CD4-positive, alpha-beta T cell (primary cell): ENCODE measurements around the gene EGFLAM. TPM values are rescaled to one million over a fixed set of nuclear protein-coding genes. Genes with fewer than 3 reads are reported as not detected.

ENCODE experiments used
- ATAC-seq: fragments of 200-7000 bp; cut with Tn5 transposase; one replicate; pipeline ENCODE4 v1.10.0; 2022; ENCODE audit warnings: mild to moderate bottlenecking; ENCODE audit not compliant: poor library complexity
- CTCF ChIA-PET: fragments of 350-600 bp; sonication (Branson Sonifier 250); formaldehyde crosslinking; loops from one replicate; lab custom pipeline; 2021; ENCODE audit warnings: antibody characterized with exemption, inconsistent platforms; lab: Charles Lee
- POLR2A ChIA-PET: fragments of 350-600 bp; sonication (Branson Sonifier 250); formaldehyde crosslinking; loops from one replicate; lab custom pipeline; 2021; ENCODE audit warnings: antibody characterized with exemption, inconsistent platforms; lab: Charles Lee
- DNase-seq, 14 experiments: peaks; one replicate each; pipeline ENCODE4 v3.0.0-alpha.2; 2013 to 2020; ENCODE audit warnings: mixed read lengths in 2 of 14
- H3K27ac ChIP-seq, 2 donors: one replicate each; pipeline versions ENCODE4 v1.5.1 to v1.7.0; 2013; ENCODE audit warnings: low read length in 2 of 2, low read depth in 1 of 2, mild to moderate bottlenecking in 1 of 2
- H3K27me3 ChIP-seq, 2 experiments: 1 replicate in 1 of 2; 2 replicates in 1 of 2; pipeline versions ENCODE4 v1.6.1 to v1.7.0; 2013; ENCODE audit warnings: low read length in 2 of 2, control low read depth in 1 of 2, mild to moderate bottlenecking in 1 of 2, moderate library complexity in 1 of 2; ENCODE audit not compliant: insufficient read depth in 2 of 2, control insufficient read depth in 1 of 2
- H3K36me3 ChIP-seq: one replicate; pipeline ENCODE4 v1.6.1; 2013; ENCODE audit warnings: low read length, control low read depth; ENCODE audit not compliant: insufficient read depth
- H3K4me1 ChIP-seq: one replicate; pipeline ENCODE4 v1.6.1; 2013; ENCODE audit warnings: low read length, control low read depth; ENCODE audit not compliant: insufficient read depth
- H3K4me3 ChIP-seq: one replicate; pipeline ENCODE4 v1.5.1; 2013; ENCODE audit warnings: mild to moderate bottlenecking, low read length, moderate library complexity
- H3K9me3 ChIP-seq, 2 experiments: 1 replicate in 1 of 2; 2 replicates in 1 of 2; pipeline versions ENCODE4 v1.6.1 to v1.7.0; 2013; ENCODE audit warnings: low read length in 2 of 2, mild to moderate bottlenecking in 2 of 2, control low read depth in 1 of 2, moderate library complexity in 1 of 2; ENCODE audit not compliant: control insufficient read depth in 1 of 2, insufficient read depth in 1 of 2
- H3K27ac Mint-ChIP-seq: one replicate; pipeline ENCODE4 v1.8.0; 2020; ENCODE audit warnings: mixed read lengths
- H3K27me3 Mint-ChIP-seq: one replicate; pipeline ENCODE4 v1.8.0; 2021; ENCODE audit warnings: mixed read lengths
- H3K36me3 Mint-ChIP-seq: one replicate; pipeline ENCODE4 v1.8.0; 2021; ENCODE audit warnings: low read depth, mixed read lengths
- H3K4me1 Mint-ChIP-seq: one replicate; pipeline ENCODE4 v1.8.0; 2021; ENCODE audit warnings: low read depth, mixed read lengths
- H3K4me3 Mint-ChIP-seq: one replicate; pipeline ENCODE4 v1.8.0; 2020; ENCODE audit warnings: mild to moderate bottlenecking, mixed read lengths
- H3K9me3 Mint-ChIP-seq: one replicate; pipeline ENCODE4 v1.8.0; 2020; ENCODE audit warnings: mixed read lengths
- CTCF ChIP-seq: fragments of 200-600 bp; IDR thresholded peaks from one replicate; pipeline ENCODE4 v1.8.0; 2022; ENCODE audit warnings: antibody characterized with exemption, mild to moderate bottlenecking
- intact Hi-C, 2 experiments: fragments of 100-400 bp; cut with DNase I in 1 of 2; cut with micrococcal nuclease in 1 of 2; formaldehyde crosslinking; loops; one replicate each; pipeline versions ENCODE4 v1.15.1 to v1.9.0; 2023 to 2025; cut with DNase I, micrococcal nuclease
- total RNA-seq, 174 experiments: library from RNA in 2 of 174; stranded (reverse) in 2 of 174; gene quantifications; one replicate each; pipeline ENCODE4 v1.2.3 and lab custom pipeline; 2021 to 2026

EGFLAM gene
- total RNA-seq, 2 experiments from 2014 or later = not detected

- Mint-ChIP-seq H3K4me1 (no peaks in the 10 kb centered on the region), H3K4me3 (no peak overlapping the region), H3K36me3 (no peaks in the 10 kb centered on the region), H3K27ac (no peak overlapping the region), H3K27me3 (peaks cover 10% of the 10 kb centered on the region), H3K9me3 (peaks cover 3% of the 10 kb centered on the region)
- no peak for ATAC-seq
- no peak for TF ChIP-seq CTCF
- H3K27me3 ChIP-seq = peaks cover 0 to 4% of the 10 kb centered on the region in 2 experiments
- ChIA-PET CTCF (no interaction called here), POLR2A (no interaction called here)
- no peaks in the 10 kb centered on the region for H3K36me3 ChIP-seq
- no peak overlapping the region for H3K4me3 ChIP-seq
- no peak for DNase-seq
- intact Hi-C loops = no loop called here
- H3K9me3 ChIP-seq = no peaks in the 10 kb centered on the region
- no peak overlapping the region for H3K27ac ChIP-seq
- no peaks in the 10 kb centered on the region for H3K4me1 ChIP-seq
These were observed 29.4 kb upstream of the EGFLAM start for GRCh38 chr5:38228914-38229313.

GRCh38 chr5:38234737-38235136 is 23.6 kb upstream of the EGFLAM start:
- H3K4me3 Mint-ChIP-seq = no peak overlapping the region
- Histone ChIP-seq H3K9me3 (peaks cover 8% of the 10 kb centered on the region in 2 experiments), H3K27ac (no peak overlapping the region), H3K36me3 (no peaks in the 10 kb centered on the region), H3K4me1 (no peaks in the 10 kb centered on the region), H3K4me3 (no peak overlapping the region), H3K27me3 (no peaks in the 10 kb centered on the region)
- intact Hi-C loops = no loop called here
- peaks cover 9% of the 10 kb centered on the region for H3K9me3 Mint-ChIP-seq
- H3K4me1 Mint-ChIP-seq = no peaks in the 10 kb centered on the region
- DNase-seq = no peak
- H3K27ac Mint-ChIP-seq = no peak overlapping the region
- CTCF ChIA-PET = no interaction called here
- ATAC-seq = no peak
- POLR2A ChIA-PET = no interaction called here
- H3K27me3 Mint-ChIP-seq = no peaks in the 10 kb centered on the region
- no peaks in the 10 kb centered on the region for H3K36me3 Mint-ChIP-seq
- no peak for TF ChIP-seq CTCF

- no peak for TF ChIP-seq CTCF
- peaks cover 0 to 4% of the 10 kb centered on the region in 2 experiments for H3K27me3 ChIP-seq
- H3K9me3 ChIP-seq = peaks cover 8% of the 10 kb centered on the region in 2 experiments
- DNase-seq = no peak
- H3K9me3 Mint-ChIP-seq = peaks cover 7% of the 10 kb centered on the region
- intact Hi-C loops = no loop called here
- no peaks in the 10 kb centered on the region for H3K4me1 Mint-ChIP-seq
- H3K36me3 Mint-ChIP-seq = no peaks in the 10 kb centered on the region
- POLR2A ChIA-PET = no interaction called here
- H3K4me3 Mint-ChIP-seq = no peak overlapping the region
- no peak overlapping the region for H3K27ac ChIP-seq
- no peak overlapping the region for H3K27ac Mint-ChIP-seq
- peaks cover 9% of the 10 kb centered on the region for H3K27me3 Mint-ChIP-seq
- no peaks in the 10 kb centered on the region for H3K36me3 ChIP-seq
- no peaks in the 10 kb centered on the region for H3K4me1 ChIP-seq
- H3K4me3 ChIP-seq = no peak overlapping the region
- CTCF ChIA-PET = no interaction called here
- no peak for ATAC-seq
These were observed 20.7 kb upstream of the EGFLAM start for GRCh38 chr5:38237681-38238080.
